WTC11 (cell line): ENCODE measurements around the gene HKDC1. TPM values are rescaled to one million over a fixed set of nuclear protein-coding genes. Genes with fewer than 3 reads are reported as not detected.

Source experiments
- ATAC-seq: fragments of 200-7000 bp; cut with Tn5 transposase; 2 replicates; pipeline ENCODE4 v1.10.0; 2021; ENCODE audit warnings: mild to moderate bottlenecking, moderate library complexity
- CTCF ChIA-PET: fragments of 300-600 bp; sonication (Branson Sonifier 250); formaldehyde crosslinking; loops from one replicate; lab custom pipeline; 2021; ENCODE audit warnings: antibody characterized with exemption; lab: Charles Lee
- POLR2A ChIA-PET: fragments of 350-600 bp; sonication (Branson Sonifier 250); formaldehyde crosslinking; loops from one replicate; lab custom pipeline; 2021; ENCODE audit warnings: antibody characterized with exemption; lab: Charles Lee
- DNase-seq: peaks from one replicate; pipeline ENCODE4 v3.0.0; 2021; ENCODE audit warnings: low spot score
- H3K27ac Mint-ChIP-seq: 2 replicates; pipeline ENCODE4 v1.8.0; 2021; ENCODE audit warnings: mixed read lengths
- H3K27me3 Mint-ChIP-seq: 2 replicates; pipeline ENCODE4 v1.8.0; 2021; ENCODE audit warnings: low read depth, mild to moderate bottlenecking, moderate library complexity, mixed read lengths
- H3K36me3 Mint-ChIP-seq: 2 replicates; pipeline ENCODE4 v1.8.0; 2021; ENCODE audit warnings: mixed read lengths
- H3K4me1 Mint-ChIP-seq: 2 replicates; pipeline ENCODE4 v1.8.0; 2022; ENCODE audit warnings: mixed read lengths
- H3K4me3 Mint-ChIP-seq: 2 replicates; pipeline ENCODE4 v1.8.0; 2021; ENCODE audit warnings: mild to moderate bottlenecking, moderate library complexity, mixed read lengths
- H3K9me3 Mint-ChIP-seq: 2 replicates; pipeline ENCODE4 v1.8.0; 2021; ENCODE audit warnings: mixed read lengths
- AFF4 ChIP-seq: sonication (generic); formaldehyde crosslinking; IDR thresholded peaks from 2 replicates; pipeline ENCODE4 v1.8.1; 2023; ENCODE audit warnings: mild to moderate bottlenecking, missing genetic modification reagents, borderline replicate concordance
- ATF3 ChIP-seq: sonication (generic); formaldehyde crosslinking; conservative IDR thresholded peaks from 2 replicates; pipeline ENCODE4 v1.8.1; 2022; ENCODE audit warnings: mild to moderate bottlenecking, missing genetic modification reagents
- CDX4 ChIP-seq: fragments of 250-450 bp; sonication (Bioruptor Pico); IDR thresholded peaks from 2 replicates; pipeline ENCODE4 v1.9.0; 2021; ENCODE audit warnings: moderate library complexity, mild to moderate bottlenecking, inconsistent platforms, borderline replicate concordance
- GABPB1 ChIP-seq: sonication (generic); formaldehyde crosslinking; IDR thresholded peaks from 2 replicates; pipeline ENCODE4 v1.8.1; 2023; ENCODE audit warnings: mild to moderate bottlenecking, missing genetic modification reagents
- GTF2I ChIP-seq: fragments of 250-450 bp; sonication (Bioruptor Pico); conservative IDR thresholded peaks from 2 replicates; pipeline ENCODE4 v1.4.0; 2021; ENCODE audit warnings: mild to moderate bottlenecking
- HMGXB4 ChIP-seq: sonication (generic); formaldehyde crosslinking; IDR thresholded peaks from 2 replicates; pipeline ENCODE4 v1.8.1; 2023; ENCODE audit warnings: mild to moderate bottlenecking, moderate library complexity, missing genetic modification reagents
- KAT7 ChIP-seq: sonication (generic); formaldehyde crosslinking; IDR thresholded peaks from 2 replicates; pipeline ENCODE4 v1.8.1; 2023; ENCODE audit warnings: missing genetic modification reagents, mild to moderate bottlenecking, borderline replicate concordance
- MAX ChIP-seq: sonication (generic); formaldehyde crosslinking; IDR thresholded peaks from 2 replicates; pipeline ENCODE4 v1.8.0; 2022; ENCODE audit warnings: mild to moderate bottlenecking, missing genetic modification reagents
- NR3C1 ChIP-seq: sonication (generic); formaldehyde crosslinking; conservative IDR thresholded peaks from 2 replicates; pipeline ENCODE4 v1.8.1; 2023; ENCODE audit warnings: low read depth, mild to moderate bottlenecking, missing genetic modification reagents
- PREB ChIP-seq: sonication (generic); formaldehyde crosslinking; IDR thresholded peaks from 2 replicates; pipeline ENCODE4 v1.8.1; 2022; ENCODE audit warnings: mild to moderate bottlenecking, missing genetic modification reagents, moderate library complexity, borderline replicate concordance
- PRRX2 ChIP-seq: fragments of 250-450 bp; sonication (Bioruptor Pico); IDR thresholded peaks from 2 replicates; pipeline ENCODE4 v1.8.0; 2021; ENCODE audit warnings: mild to moderate bottlenecking
- TEAD4 ChIP-seq: sonication (generic); formaldehyde crosslinking; IDR thresholded peaks from 2 replicates; pipeline ENCODE4 v1.8.0; 2022; ENCODE audit warnings: mild to moderate bottlenecking, missing genetic modification reagents
- USF2 ChIP-seq: sonication (generic); formaldehyde crosslinking; IDR thresholded peaks from 2 replicates; pipeline ENCODE4 v1.8.1; 2023; ENCODE audit warnings: mild to moderate bottlenecking, missing genetic modification reagents, moderate library complexity
- ZBTB43 ChIP-seq: sonication (generic); formaldehyde crosslinking; IDR thresholded peaks from 2 replicates; pipeline ENCODE4 v1.8.1; 2023; ENCODE audit warnings: mild to moderate bottlenecking, missing genetic modification reagents
- ZNF425 ChIP-seq: fragments of 250-450 bp; sonication (Bioruptor Pico); conservative IDR thresholded peaks from 2 replicates; pipeline ENCODE4 v1.9.0; 2021; ENCODE audit warnings: mild to moderate bottlenecking
- total RNA-seq: library from RNA; stranded (reverse); gene quantifications from 3 replicates; pipeline ENCODE4 v1.2.3, GENCODE V29; 2021

Gene HKDC1
- total RNA-seq, 1 experiment from 2014 or later = 0.09 TPM

GRCh38 chr10:69292459-69292858 lies 72.3 kb downstream of the HKDC1 start (continued):
- TF ChIP-seq HMGXB4 (CRISPR knock-in tag) (no peak), CDX4 (CRISPR knock-in tag) (no peak), ZNF425 (CRISPR knock-in tag) (no peak), PRRX2 (CRISPR knock-in tag) (no peak)

GRCh38 chr10:69295027-69295636 lies 75.0 kb downstream of the HKDC1 start:
- H3K4me1 Mint-ChIP-seq = peaks cover 9% of the 10 kb centered on the region

GRCh38 chr10:69303632-69304051 lies 83.5 kb downstream of the HKDC1 start:
- TF ChIP-seq PREB (CRISPR knock-in tag) (no peak), NR3C1 (CRISPR knock-in tag) (no peak)
- POLR2A ChIA-PET = no interaction called here
- peaks cover 13% of the 10 kb centered on the region; the same call in 1 of the 2 replicates for H3K9me3 Mint-ChIP-seq
- DNase-seq (no peak), ATAC-seq (no peak)
- CTCF ChIA-PET = no interaction called here
- H3K27me3 Mint-ChIP-seq = no peaks in the 10 kb centered on the region; the same call in 1 of the 2 replicates
- no peaks in the 10 kb centered on the region for H3K36me3 Mint-ChIP-seq
- H3K27ac Mint-ChIP-seq = no peak overlapping the region
- H3K4me1 Mint-ChIP-seq = peaks cover 8% of the 10 kb centered on the region; the same call in 1 of the 2 replicates
- no peak overlapping the region for H3K4me3 Mint-ChIP-seq

More at GRCh38 chr10:69295027-69295636, 75.0 kb downstream of the HKDC1 start:
- TF ChIP-seq GABPB1 (no peak), MAX (CRISPR knock-in tag) (no peak), ATF3 (CRISPR knock-in tag) (no peak)
- TF ChIP-seq, all 79 proteins: peak for 0
- ATAC-seq (no peak), DNase-seq (no peak)
- POLR2A ChIA-PET = no interaction called here
- H3K27ac Mint-ChIP-seq = no peak overlapping the region
- H3K9me3 Mint-ChIP-seq = no peaks in the 10 kb centered on the region
- 0 out of 2 replicates have a peak, but pooled peaks cover 2% of the 10 kb centered on the region for H3K27me3 Mint-ChIP-seq
- CTCF ChIA-PET = interaction anchor here (2.4 to 2.6 kb wide), 2 partner anchors 18 to 113 kb away, joined by 6 to 8 read pairs; no protein-coding TSS in a partner anchor
- H3K36me3 Mint-ChIP-seq = no peaks in the 10 kb centered on the region
- no peak overlapping the region for H3K4me3 Mint-ChIP-seq

- ChIA-PET POLR2A (no interaction called here), CTCF (interaction anchor here (0.5 to 1.2 kb wide), 3 partner anchors 41 to 101 kb away, joined by 3 read pairs; no protein-coding TSS in a partner anchor)
- Mint-ChIP-seq H3K4me1 (peaks cover 13% of the 10 kb centered on the region), H3K27ac (0 out of 2 replicates have a peak overlapping the region, but pooled peaks have one; percentile 44), H3K4me3 (no peak overlapping the region), H3K36me3 (no peaks in the 10 kb centered on the region), H3K9me3 (peaks cover 14% of the 10 kb centered on the region; the same call in 1 of the 2 replicates), H3K27me3 (no peaks in the 10 kb centered on the region; the same call in 1 of the 2 replicates)
- DNase-seq (no peak), ATAC-seq (no peak)
- TF ChIP-seq ZBTB43 (CRISPR knock-in tag) (no peak), GTF2I (CRISPR knock-in tag) (no peak), TEAD4 (CRISPR knock-in tag) (no peak), KAT7 (CRISPR knock-in tag) (no peak), AFF4 (no peak), USF2 (CRISPR knock-in tag) (no peak)
These were observed 86.3 kb downstream of the HKDC1 start for GRCh38 chr10:69306421-69306820.
